NCI-H524 (cell line): ENCODE measurements around the gene OLFML3.

ENCODE experiments used
- DNase-seq, 2 experiments: peaks; one replicate each; lab custom pipeline; 2025; lab: John Stamatoyannopoulos, UW

Gene OLFML3

GRCh38 chr1:113949007-113949406 is 30.3 kb upstream of the OLFML3 start:
- DNase-seq, result peak in 1 of 2 experiments; percentile 5

- no peak for DNase-seq
Observed at GRCh38 chr1:113950908-113951307, 28.4 kb upstream of the OLFML3 start.

GRCh38 chr1:113951719-113952118 is 27.6 kb upstream of the OLFML3 start:
- no peak for DNase-seq

- no peak for DNase-seq
Observed at GRCh38 chr1:113957984-113958383, 21.3 kb upstream of the OLFML3 start.

GRCh38 chr1:113958691-113959090 is 20.6 kb upstream of the OLFML3 start:
- DNase-seq, result no peak

GRCh38 chr1:113963281-113963906 is 15.9 kb upstream of the OLFML3 start:
- no peak for DNase-seq

GRCh38 chr1:113965703-113966412 is 13.4 kb upstream of the OLFML3 start:
- no peak for DNase-seq

GRCh38 chr1:113972954-113973353 is 6.3 kb upstream of the OLFML3 start:
- DNase-seq, result no peak

- no peak for DNase-seq
Observed at GRCh38 chr1:113975211-113975895, 3.9 kb upstream of the OLFML3 start.

- peak in 1 of 2 experiments; percentile 37 for DNase-seq
Observed at GRCh38 chr1:113976609-113977278, 2.5 kb upstream of the OLFML3 start.

GRCh38 chr1:113977906-113978305 is 1.4 kb upstream of the OLFML3 start:
- no peak for DNase-seq

- peak; percentile 17 to 60 for DNase-seq
Observed at GRCh38 chr1:113980110-113980509, 836 bp downstream of the OLFML3 start.

GRCh38 chr1:113981962-113982931 is 3.0 kb downstream of the OLFML3 start:
- no peak for DNase-seq

- DNase-seq, result no peak
Observed at GRCh38 chr1:113982949-113983348, 3.7 kb downstream of the OLFML3 start.

GRCh38 chr1:113983391-113983790 is 4.1 kb downstream of the OLFML3 start:
- peak; percentile 50 to 78 for DNase-seq

GRCh38 chr1:113983826-113984225 is 4.6 kb downstream of the OLFML3 start:
- no peak for DNase-seq

GRCh38 chr1:113984710-113985109 is 5.4 kb downstream of the OLFML3 start:
- no peak for DNase-seq

- no peak for DNase-seq
Observed at GRCh38 chr1:113986802-113987201, 7.5 kb downstream of the OLFML3 start.

- no peak for DNase-seq
Observed at GRCh38 chr1:113987259-113987658, 8.0 kb downstream of the OLFML3 start.

GRCh38 chr1:113990530-113990929 is 11.3 kb downstream of the OLFML3 start:
- DNase-seq, result no peak

- no peak for DNase-seq
Observed at GRCh38 chr1:113990961-113991360, 11.7 kb downstream of the OLFML3 start.
